SK-N-SH (cell line): ENCODE results near the gene PRKCB. TPM values are rescaled to one million over a fixed set of nuclear protein-coding genes. Genes with fewer than 3 reads are reported as not detected.

ENCODE experiments used
- CTCF ChIA-PET: fragments of 300-600, 350-600 bp; formaldehyde crosslinking; extraction: SDS; loops from one replicate; lab custom pipeline; 2021; lab: Yijun Ruan, JAX
- POLR2A ChIA-PET: fragments of 350-600 bp; sonication (Branson Sonifier 250); formaldehyde crosslinking; extraction: SDS; loops from one replicate; lab custom pipeline; 2020; ENCODE audit warnings: antibody characterized with exemption, inconsistent platforms; lab: Yijun Ruan, JAX
- DNase-seq: peaks from one replicate; pipeline ENCODE4 v3.0.0; 2012
- H2AFZ ChIP-seq: fragments of 200-600 bp; sonication (generic); 2 replicates; pipeline ENCODE4 v1.8.1; 2016; ENCODE audit warnings: antibody characterized with exemption, mild to moderate bottlenecking, low read depth
- H3F3A ChIP-seq: fragments of 200-600 bp; sonication (generic); replicated peaks from 2 replicates; pipeline ENCODE3; 2016; ENCODE audit warnings: antibody characterized with exemption, mild to moderate bottlenecking; ENCODE audit not compliant: insufficient read depth
- H3K27ac ChIP-seq, 2 experiments: fragments of 200-500 bp in 1 of 2; fragments of 200-600 bp in 1 of 2; sonication (Bioruptor generic) in 1 of 2; sonication (generic), shearing (Covaris generic) in 1 of 2; 2 replicates each; pipeline versions ENCODE4 v1.5.1 to v1.6.1; 2014 to 2016; ENCODE audit warnings: low read depth in 2 of 2, inconsistent platforms in 1 of 2, low read length in 1 of 2, mild to moderate bottlenecking in 1 of 2, mixed read lengths in 1 of 2
- H3K27me3 ChIP-seq: fragments of 200-600 bp; sonication (generic), shearing (Covaris generic); 2 replicates; pipeline ENCODE4 v1.6.1; 2016; ENCODE audit warnings: mixed run types; ENCODE audit not compliant: insufficient read depth
- H3K36me3 ChIP-seq, 2 experiments: fragments of 200-500 bp in 1 of 2; fragments of 200-600 bp in 1 of 2; sonication (Bioruptor generic) in 1 of 2; sonication (generic) in 1 of 2; replicated peaks in 1 of 2; 2 replicates each; pipeline versions ENCODE3 to v1.5.1; 2014 to 2016; ENCODE audit warnings: low read length in 1 of 2, mild to moderate bottlenecking in 1 of 2; ENCODE audit not compliant: insufficient read depth in 2 of 2, control insufficient read depth in 1 of 2
- H3K4me1 ChIP-seq, 2 experiments: fragments of 200-500 bp in 1 of 2; fragments of 200-600 bp in 1 of 2; sonication (Bioruptor generic) in 1 of 2; sonication (generic), shearing (Covaris generic) in 1 of 2; 2 replicates each; pipeline versions ENCODE4 v1.5.1 to v1.6.1; 2014 to 2016; ENCODE audit warnings: low read depth in 1 of 2, low read length in 1 of 2, mixed run types in 1 of 2; ENCODE audit not compliant: insufficient read depth in 2 of 2, control insufficient read depth in 1 of 2
- H3K4me2 ChIP-seq: fragments of 200-600 bp; sonication (generic), shearing (Covaris generic); 2 replicates; pipeline ENCODE4 v1.6.1; 2017; ENCODE audit warnings: mixed run types
- H3K4me3 ChIP-seq, 2 experiments: fragments of 200-500 bp in 1 of 2; fragments of 200-600 bp in 1 of 2; sonication (Bioruptor generic) in 1 of 2; sonication (generic), shearing (Covaris generic) in 1 of 2; 2 replicates each; pipeline versions ENCODE4 v1.5.1 to v1.8.1; 2014 to 2016; ENCODE audit warnings: low read depth in 2 of 2, inconsistent platforms in 1 of 2, low read length in 1 of 2, mild to moderate bottlenecking in 1 of 2, mixed read lengths in 1 of 2, moderate library complexity in 1 of 2
- H3K79me2 ChIP-seq: fragments of 200-600 bp; sonication (generic); 2 replicates; pipeline ENCODE4 v1.8.1; 2017; ENCODE audit warnings: mild to moderate bottlenecking; ENCODE audit not compliant: insufficient read depth
- H3K9ac ChIP-seq: fragments of 200-600 bp; sonication (generic); 2 replicates; pipeline ENCODE4 v1.6.1; 2017; ENCODE audit warnings: mixed run types
- H3K9me2 ChIP-seq: fragments of 200-600 bp; sonication (generic); 2 replicates; pipeline ENCODE4 v1.6.1; 2017; ENCODE audit warnings: mixed run types
- H3K9me3 ChIP-seq: fragments of 200-600 bp; sonication (generic); 2 replicates; pipeline ENCODE4 v1.6.1; 2017; ENCODE audit warnings: mixed run types, mild to moderate bottlenecking, moderate library complexity
- H4K20me1 ChIP-seq: fragments of 200-600 bp; sonication (generic); 2 replicates; pipeline ENCODE4 v1.6.1; 2017; ENCODE audit warnings: mild to moderate bottlenecking, mixed run types; ENCODE audit not compliant: insufficient read depth
- CHD2 ChIP-seq: fragments of 150-350 bp; IDR thresholded peaks from 2 replicates; pipeline ENCODE4 v1.6.1; 2018; ENCODE audit warnings: low read length; ENCODE audit not compliant: partially characterized antibody
- EP300 ChIP-seq, 2 experiments: IDR thresholded peaks; 2 replicates each; pipeline versions ENCODE4 v1.4.0 to v1.6.1; 2012; ENCODE audit warnings: borderline replicate concordance in 1 of 2, low read depth in 1 of 2, low read length in 1 of 2
- GABPA ChIP-seq: IDR thresholded peaks from 2 replicates; pipeline ENCODE4 v1.4.0; 2012; ENCODE audit warnings: low read depth, mild to moderate bottlenecking
- MXI1 ChIP-seq: IDR thresholded peaks from 2 replicates; pipeline ENCODE4 v1.6.1; 2012; ENCODE audit warnings: mild to moderate bottlenecking, low read depth, low read length, improper control_type of control experiment
- NFIC ChIP-seq: IDR thresholded peaks from 2 replicates; pipeline ENCODE4 v1.4.0; 2012; ENCODE audit warnings: borderline replicate concordance
- RAD21 ChIP-seq: IDR thresholded peaks from 2 replicates; pipeline ENCODE4 v1.6.1; 2012; ENCODE audit warnings: mild to moderate bottlenecking, low read length
- RXRA ChIP-seq: IDR thresholded peaks from 2 replicates; pipeline ENCODE4 v1.4.0; 2012; ENCODE audit warnings: low read depth, mild to moderate bottlenecking, borderline replicate concordance
- SIN3A ChIP-seq: IDR thresholded peaks from 2 replicates; pipeline ENCODE4 v1.6.1; 2012; ENCODE audit warnings: low read depth, mild to moderate bottlenecking, low read length, moderate library complexity, borderline replicate concordance
- SMC3 ChIP-seq: IDR thresholded peaks from 2 replicates; pipeline ENCODE4 v1.6.1; 2012; ENCODE audit warnings: low read depth, low read length, improper control_type of control experiment
- TAF1 ChIP-seq: IDR thresholded peaks from 2 replicates; pipeline ENCODE4 v1.6.1; 2012; ENCODE audit warnings: low read depth, mild to moderate bottlenecking, low read length, moderate library complexity, borderline replicate concordance
- TEAD4 ChIP-seq: IDR thresholded peaks from 2 replicates; pipeline ENCODE4 v1.4.0; 2012; ENCODE audit warnings: mild to moderate bottlenecking, borderline replicate concordance; ENCODE audit not compliant: insufficient read depth
- WGBS: methylation state at CpG from one replicate; pipeline ENCODE4 v1.1.6; 2017; ENCODE audit warnings: low lambda C conversion rate; 5-methylcytosine and 5-hydroxymethylcytosine counted together
- polyA plus RNA-seq, 3 experiments: library from polyadenylated mRNA; depleted of rRNA; stranded (reverse); fragments of >200 nt; gene quantifications; 2 replicates each; pipeline ENCODE4 v1.2.3, GENCODE V29; 2012
- TF ChIP-seq, protein P1 (sequence below): IDR thresholded peaks from 2 replicates; pipeline ENCODE4 v1.4.0; 2012; ENCODE audit warnings: low read depth, borderline replicate concordance
- TF ChIP-seq, protein P2 (sequence below): IDR thresholded peaks from 2 replicates; pipeline ENCODE4 v1.4.0; 2012; ENCODE audit warnings: low read depth, borderline replicate concordance
- TF ChIP-seq, protein P3 (sequence below): IDR thresholded peaks from 2 replicates; pipeline ENCODE4 v1.6.1; 2012; ENCODE audit warnings: mild to moderate bottlenecking, low read depth, low read length, moderate library complexity
- TF ChIP-seq, protein P4 (sequence below): fragments of 200-600 bp; sonication (generic); IDR thresholded peaks from 2 replicates; pipeline ENCODE4 v1.6.1; 2017; ENCODE audit warnings: antibody characterized with exemption, mild to moderate bottlenecking, moderate library complexity
- TF ChIP-seq, protein P5 (sequence below): IDR thresholded peaks from 2 replicates; pipeline ENCODE4 v1.4.0; 2012; ENCODE audit warnings: low read depth

Gene PRKCB
- polyA plus RNA-seq, 1 of the 3 experiments (the other 2 are of a cell fraction), result 0.12 TPM

DNA sequence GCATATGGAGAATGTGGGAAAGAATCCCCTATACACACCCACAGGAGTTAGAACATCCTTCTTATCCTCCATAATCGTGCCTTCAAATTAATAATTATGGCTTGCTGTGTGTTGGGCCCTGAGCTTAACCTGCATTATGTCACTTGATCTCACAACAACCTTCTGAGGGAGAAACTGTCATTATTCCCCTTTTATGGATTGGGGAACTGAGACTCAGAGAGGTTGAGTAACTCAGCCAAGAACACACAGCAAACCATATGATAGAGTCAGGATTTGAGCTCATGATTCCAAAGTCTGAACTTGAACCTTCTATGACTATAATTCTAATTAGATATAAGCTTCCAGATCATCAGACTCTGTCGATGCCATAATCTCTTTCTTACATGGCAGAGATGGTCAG is 306.1 kb downstream of the PRKCB start:
- H3K9me3 ChIP-seq, result no peaks in the 10 kb centered on the region
- H3K4me3 ChIP-seq, result no peak overlapping the region
- H3K36me3 ChIP-seq, result no peaks in the 10 kb centered on the region
- no peak overlapping the region for H3K9ac ChIP-seq
- no peak overlapping the region for H3K27ac ChIP-seq
- no peak for TF ChIP-seq RXRA
- TF ChIP-seq EP300 (IDR thresholded peaks at IDR 0.05; ENCODE audit: borderline replicate concordance in 1 of 2, low read depth in 1 of 2, low read length in 1 of 2), result no peak
- TF ChIP-seq, protein P1, sequence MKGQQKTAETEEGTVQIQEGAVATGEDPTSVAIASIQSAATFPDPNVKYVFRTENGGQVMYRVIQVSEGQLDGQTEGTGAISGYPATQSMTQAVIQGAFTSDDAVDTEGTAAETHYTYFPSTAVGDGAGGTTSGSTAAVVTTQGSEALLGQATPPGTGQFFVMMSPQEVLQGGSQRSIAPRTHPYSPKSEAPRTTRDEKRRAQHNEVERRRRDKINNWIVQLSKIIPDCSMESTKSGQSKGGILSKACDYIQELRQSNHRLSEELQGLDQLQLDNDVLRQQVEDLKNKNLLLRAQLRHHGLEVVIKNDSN, result no peak
- TF ChIP-seq, protein P2, sequence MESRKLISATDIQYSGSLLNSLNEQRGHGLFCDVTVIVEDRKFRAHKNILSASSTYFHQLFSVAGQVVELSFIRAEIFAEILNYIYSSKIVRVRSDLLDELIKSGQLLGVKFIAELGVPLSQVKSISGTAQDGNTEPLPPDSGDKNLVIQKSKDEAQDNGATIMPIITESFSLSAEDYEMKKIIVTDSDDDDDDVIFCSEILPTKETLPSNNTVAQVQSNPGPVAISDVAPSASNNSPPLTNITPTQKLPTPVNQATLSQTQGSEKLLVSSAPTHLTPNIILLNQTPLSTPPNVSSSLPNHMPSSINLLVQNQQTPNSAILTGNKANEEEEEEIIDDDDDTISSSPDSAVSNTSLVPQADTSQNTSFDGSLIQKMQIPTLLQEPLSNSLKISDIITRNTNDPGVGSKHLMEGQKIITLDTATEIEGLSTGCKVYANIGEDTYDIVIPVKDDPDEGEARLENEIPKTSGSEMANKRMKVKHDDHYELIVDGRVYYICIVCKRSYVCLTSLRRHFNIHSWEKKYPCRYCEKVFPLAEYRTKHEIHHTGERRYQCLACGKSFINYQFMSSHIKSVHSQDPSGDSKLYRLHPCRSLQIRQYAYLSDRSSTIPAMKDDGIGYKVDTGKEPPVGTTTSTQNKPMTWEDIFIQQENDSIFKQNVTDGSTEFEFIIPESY, result no peak
- TF ChIP-seq, protein P3, sequence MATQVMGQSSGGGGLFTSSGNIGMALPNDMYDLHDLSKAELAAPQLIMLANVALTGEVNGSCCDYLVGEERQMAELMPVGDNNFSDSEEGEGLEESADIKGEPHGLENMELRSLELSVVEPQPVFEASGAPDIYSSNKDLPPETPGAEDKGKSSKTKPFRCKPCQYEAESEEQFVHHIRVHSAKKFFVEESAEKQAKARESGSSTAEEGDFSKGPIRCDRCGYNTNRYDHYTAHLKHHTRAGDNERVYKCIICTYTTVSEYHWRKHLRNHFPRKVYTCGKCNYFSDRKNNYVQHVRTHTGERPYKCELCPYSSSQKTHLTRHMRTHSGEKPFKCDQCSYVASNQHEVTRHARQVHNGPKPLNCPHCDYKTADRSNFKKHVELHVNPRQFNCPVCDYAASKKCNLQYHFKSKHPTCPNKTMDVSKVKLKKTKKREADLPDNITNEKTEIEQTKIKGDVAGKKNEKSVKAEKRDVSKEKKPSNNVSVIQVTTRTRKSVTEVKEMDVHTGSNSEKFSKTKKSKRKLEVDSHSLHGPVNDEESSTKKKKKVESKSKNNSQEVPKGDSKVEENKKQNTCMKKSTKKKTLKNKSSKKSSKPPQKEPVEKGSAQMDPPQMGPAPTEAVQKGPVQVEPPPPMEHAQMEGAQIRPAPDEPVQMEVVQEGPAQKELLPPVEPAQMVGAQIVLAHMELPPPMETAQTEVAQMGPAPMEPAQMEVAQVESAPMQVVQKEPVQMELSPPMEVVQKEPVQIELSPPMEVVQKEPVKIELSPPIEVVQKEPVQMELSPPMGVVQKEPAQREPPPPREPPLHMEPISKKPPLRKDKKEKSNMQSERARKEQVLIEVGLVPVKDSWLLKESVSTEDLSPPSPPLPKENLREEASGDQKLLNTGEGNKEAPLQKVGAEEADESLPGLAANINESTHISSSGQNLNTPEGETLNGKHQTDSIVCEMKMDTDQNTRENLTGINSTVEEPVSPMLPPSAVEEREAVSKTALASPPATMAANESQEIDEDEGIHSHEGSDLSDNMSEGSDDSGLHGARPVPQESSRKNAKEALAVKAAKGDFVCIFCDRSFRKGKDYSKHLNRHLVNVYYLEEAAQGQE, result no peak
- TF ChIP-seq SMC3, result no peak
- TF ChIP-seq NFIC, result no peak
- no peak for TF ChIP-seq GABPA
- TF ChIP-seq, protein P4, sequence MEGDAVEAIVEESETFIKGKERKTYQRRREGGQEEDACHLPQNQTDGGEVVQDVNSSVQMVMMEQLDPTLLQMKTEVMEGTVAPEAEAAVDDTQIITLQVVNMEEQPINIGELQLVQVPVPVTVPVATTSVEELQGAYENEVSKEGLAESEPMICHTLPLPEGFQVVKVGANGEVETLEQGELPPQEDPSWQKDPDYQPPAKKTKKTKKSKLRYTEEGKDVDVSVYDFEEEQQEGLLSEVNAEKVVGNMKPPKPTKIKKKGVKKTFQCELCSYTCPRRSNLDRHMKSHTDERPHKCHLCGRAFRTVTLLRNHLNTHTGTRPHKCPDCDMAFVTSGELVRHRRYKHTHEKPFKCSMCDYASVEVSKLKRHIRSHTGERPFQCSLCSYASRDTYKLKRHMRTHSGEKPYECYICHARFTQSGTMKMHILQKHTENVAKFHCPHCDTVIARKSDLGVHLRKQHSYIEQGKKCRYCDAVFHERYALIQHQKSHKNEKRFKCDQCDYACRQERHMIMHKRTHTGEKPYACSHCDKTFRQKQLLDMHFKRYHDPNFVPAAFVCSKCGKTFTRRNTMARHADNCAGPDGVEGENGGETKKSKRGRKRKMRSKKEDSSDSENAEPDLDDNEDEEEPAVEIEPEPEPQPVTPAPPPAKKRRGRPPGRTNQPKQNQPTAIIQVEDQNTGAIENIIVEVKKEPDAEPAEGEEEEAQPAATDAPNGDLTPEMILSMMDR, result no peak
- TF ChIP-seq CHD2, result no peak
- TF ChIP-seq MXI1, result no peak
- TF ChIP-seq RAD21, result no peak
- TF ChIP-seq TEAD4, result no peak
- TF ChIP-seq, protein P5, sequence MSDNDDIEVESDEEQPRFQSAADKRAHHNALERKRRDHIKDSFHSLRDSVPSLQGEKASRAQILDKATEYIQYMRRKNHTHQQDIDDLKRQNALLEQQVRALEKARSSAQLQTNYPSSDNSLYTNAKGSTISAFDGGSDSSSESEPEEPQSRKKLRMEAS, result no peak
- no peak for TF ChIP-seq SIN3A
- no peak for TF ChIP-seq TAF1
- H3K27me3 ChIP-seq, result no peaks in the 10 kb centered on the region
- H3F3A ChIP-seq, result no peaks in the 10 kb centered on the region
- H3K4me1 ChIP-seq, result no peaks in the 10 kb centered on the region
- H2AFZ ChIP-seq, result no peak overlapping the region
- WGBS, result 15% methylated on average over 2 of the region's 2 CpGs
- no peaks in the 10 kb centered on the region for H3K79me2 ChIP-seq
- CTCF ChIA-PET, result no interaction called here
- POLR2A ChIA-PET, result no interaction called here
- no peak overlapping the region for H3K4me2 ChIP-seq
- no peaks in the 10 kb centered on the region for H3K9me2 ChIP-seq
- DNase-seq, result no peak
- H4K20me1 ChIP-seq, result no peaks in the 10 kb centered on the region
